ENCODE results near the gene TRPV6. TPM values are rescaled to one million over a fixed set of nuclear protein-coding genes. Genes with fewer than 3 reads are reported as not detected.

The TRPV6 gene
- total RNA-seq, 1 experiment from 2014 or later: not detected

DNA sequence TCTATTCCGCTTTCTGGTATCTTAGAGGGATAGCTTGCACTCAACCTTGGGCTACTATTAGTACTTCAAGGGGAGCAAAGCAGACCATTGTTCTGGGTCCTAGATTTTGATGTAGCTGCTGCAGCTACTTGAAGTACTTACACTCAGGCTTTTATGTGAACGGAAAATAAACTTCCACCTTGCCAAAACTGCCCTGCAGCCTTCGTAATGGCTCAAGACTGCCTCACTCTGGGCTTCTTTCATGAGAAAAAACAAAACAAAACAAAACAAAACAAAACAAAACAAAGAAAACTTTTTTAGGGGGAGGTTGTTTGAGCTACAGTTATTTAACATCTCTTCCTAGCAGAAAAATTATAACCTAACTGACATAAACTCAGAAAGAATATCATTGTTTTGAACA is 50.1 kb downstream of the TRPV6 start:
- DNase-seq: no peak
- H3K9me3 ChIP-seq (ENCODE audit: low read length): no peaks in the 10 kb centered on the region
- H3K4me3 ChIP-seq (ENCODE audit: low read length): no peak overlapping the region
- no peaks in the 10 kb centered on the region for H3K27me3 ChIP-seq (ENCODE audit: low read length)
- no peaks in the 10 kb centered on the region for H3K36me3 ChIP-seq (ENCODE audit: insufficient read depth, low read length)
- no peak overlapping the region for H3K9ac ChIP-seq (ENCODE audit: low read length)
- no peaks in the 10 kb centered on the region for H3K4me1 ChIP-seq (ENCODE audit: low read length)
- no peaks in the 10 kb centered on the region for H3K79me2 ChIP-seq (ENCODE audit: low read length)
- no peak overlapping the region for H3K27ac ChIP-seq (ENCODE audit: low read length)
- H2AFZ ChIP-seq (ENCODE audit: low read length): no peak overlapping the region
- H4K20me1 ChIP-seq (ENCODE audit: insufficient read depth, low read depth, low read length): no peaks in the 10 kb centered on the region
- no peak overlapping the region for H3K4me2 ChIP-seq (ENCODE audit: low read depth, low read length, poor library complexity, severe bottlenecking)
- no peaks in the 10 kb centered on the region for H3K9me2 ChIP-seq (replicated peaks; ENCODE audit: insufficient read depth, low read length)

DNA sequence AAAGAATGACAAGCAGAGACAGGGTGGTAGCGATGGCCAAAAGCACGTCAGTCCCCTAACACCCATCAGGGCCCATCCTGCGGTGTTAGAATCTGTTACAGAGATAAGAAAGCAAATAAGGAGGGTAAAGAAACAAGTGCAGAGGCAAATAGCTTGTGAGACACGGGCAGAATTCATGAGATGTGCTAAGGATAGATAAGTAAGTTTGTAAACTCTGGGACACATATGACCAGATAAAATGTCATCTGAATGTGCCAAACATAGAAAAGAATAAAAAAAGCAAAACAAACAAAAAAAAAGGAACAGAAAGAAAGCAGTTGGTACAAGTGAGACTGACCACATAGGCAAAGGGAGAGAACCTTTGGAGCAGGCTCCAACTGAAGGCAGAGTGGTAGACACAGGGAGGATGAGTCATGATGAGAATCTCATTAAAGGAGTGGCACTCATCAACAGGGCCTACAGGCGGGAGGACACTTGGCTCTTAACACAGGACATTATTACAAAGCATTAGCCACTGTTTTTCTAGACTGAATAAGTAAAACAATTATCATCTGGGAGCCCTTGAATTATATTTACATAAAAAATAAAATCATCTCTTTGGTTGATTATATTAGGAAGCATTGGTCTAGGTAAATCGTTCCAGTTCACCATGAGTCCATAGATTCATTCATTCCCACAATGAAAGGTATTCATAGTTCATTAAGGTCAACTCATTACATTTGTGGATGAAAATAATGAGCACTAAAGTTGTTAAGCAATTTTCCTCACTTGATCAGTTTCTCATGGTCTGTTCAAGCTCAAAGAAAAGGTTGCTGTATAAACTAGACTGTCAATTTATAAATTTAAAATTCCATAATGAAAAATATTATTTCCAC is 52.1 kb downstream of the TRPV6 start:
- Histone ChIP-seq H3K4me3 (ENCODE audit: low read length) (no peak overlapping the region), H4K20me1 (ENCODE audit: insufficient read depth, low read depth, low read length) (no peaks in the 10 kb centered on the region), H3K9me3 (ENCODE audit: low read length) (no peaks in the 10 kb centered on the region), H3K4me1 (ENCODE audit: low read length) (no peaks in the 10 kb centered on the region), H3K4me2 (ENCODE audit: low read depth, low read length, poor library complexity, severe bottlenecking) (no peak overlapping the region), H3K36me3 (ENCODE audit: insufficient read depth, low read length) (no peaks in the 10 kb centered on the region), H3K27me3 (ENCODE audit: low read length) (no peaks in the 10 kb centered on the region), H3K9me2 (replicated peaks; ENCODE audit: insufficient read depth, low read length) (no peaks in the 10 kb centered on the region), H3K9ac (ENCODE audit: low read length) (no peak overlapping the region), H2AFZ (ENCODE audit: low read length) (no peak overlapping the region), H3K79me2 (ENCODE audit: low read length) (no peaks in the 10 kb centered on the region), H3K27ac (ENCODE audit: low read length) (no peak overlapping the region)
- no peak for DNase-seq

DNA sequence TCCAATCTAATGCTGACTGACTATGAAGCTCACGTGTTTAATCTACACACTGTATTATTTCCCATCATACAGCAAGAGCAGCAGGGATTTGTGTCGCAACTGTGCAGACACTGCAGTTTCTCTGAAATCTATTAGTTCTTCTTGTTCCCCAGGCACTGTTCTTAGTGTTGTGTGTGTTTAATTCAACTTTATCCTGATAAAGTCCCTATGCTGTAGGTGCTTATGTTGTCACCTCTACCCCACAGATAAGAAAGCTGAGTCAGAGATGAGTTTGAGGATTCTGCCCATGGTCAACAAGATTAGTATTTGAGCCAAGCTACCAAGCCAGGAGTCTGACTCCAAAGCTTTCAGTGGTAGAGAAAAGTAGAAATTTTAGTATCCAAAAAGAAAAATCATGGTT is 53.1 kb downstream of the TRPV6 start:
- H3K36me3 ChIP-seq (ENCODE audit: insufficient read depth, low read length): no peaks in the 10 kb centered on the region
- no peaks in the 10 kb centered on the region for H3K4me1 ChIP-seq (ENCODE audit: low read length)
- DNase-seq: no peak
- H3K27me3 ChIP-seq (ENCODE audit: low read length): no peaks in the 10 kb centered on the region
- H3K9ac ChIP-seq (ENCODE audit: low read length): no peak overlapping the region
- no peaks in the 10 kb centered on the region for H4K20me1 ChIP-seq (ENCODE audit: insufficient read depth, low read depth, low read length)
- no peak overlapping the region for H3K27ac ChIP-seq (ENCODE audit: low read length)
- H3K9me3 ChIP-seq (ENCODE audit: low read length): no peaks in the 10 kb centered on the region
- no peak overlapping the region for H3K4me3 ChIP-seq (ENCODE audit: low read length)
- no peak overlapping the region for H2AFZ ChIP-seq (ENCODE audit: low read length)
- H3K9me2 ChIP-seq (replicated peaks; ENCODE audit: insufficient read depth, low read length): no peaks in the 10 kb centered on the region
- no peak overlapping the region for H3K4me2 ChIP-seq (ENCODE audit: low read depth, low read length, poor library complexity, severe bottlenecking)
- no peaks in the 10 kb centered on the region for H3K79me2 ChIP-seq (ENCODE audit: low read length)

DNA sequence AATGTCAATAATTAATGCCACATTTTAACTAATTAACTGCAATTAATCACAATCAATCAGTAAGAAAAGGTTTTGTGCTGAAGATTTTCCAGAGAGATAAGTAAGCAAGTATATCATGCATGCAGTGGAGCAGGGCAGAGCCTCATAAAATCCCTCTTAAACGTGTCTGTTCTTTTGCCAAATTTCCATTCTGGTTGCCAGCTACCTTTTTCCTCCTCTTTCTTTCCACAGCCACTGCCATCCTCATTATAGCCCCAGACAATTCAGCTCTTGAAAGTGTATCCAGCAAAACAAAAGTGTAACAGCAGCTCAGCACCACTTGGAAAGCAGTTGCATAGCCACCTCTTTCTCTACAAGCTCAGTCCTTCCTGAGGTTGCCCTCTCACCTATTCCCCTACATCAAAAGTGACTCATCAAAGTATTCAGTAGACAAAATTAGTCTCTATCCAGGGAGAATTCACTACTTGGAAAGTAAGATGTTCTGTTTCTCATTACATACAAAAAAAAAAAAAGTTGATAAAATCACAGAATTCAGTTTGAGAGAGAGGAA is 57.5 kb downstream of the TRPV6 start:
- no peaks in the 10 kb centered on the region for H4K20me1 ChIP-seq (ENCODE audit: insufficient read depth, low read depth, low read length)
- H3K27me3 ChIP-seq (ENCODE audit: low read length): no peaks in the 10 kb centered on the region
- DNase-seq: no peak
- H3K79me2 ChIP-seq (ENCODE audit: low read length): no peaks in the 10 kb centered on the region
- H3K4me2 ChIP-seq (ENCODE audit: low read depth, low read length, poor library complexity, severe bottlenecking): no peak overlapping the region
- no peaks in the 10 kb centered on the region for H3K36me3 ChIP-seq (ENCODE audit: insufficient read depth, low read length)
- H3K4me3 ChIP-seq (ENCODE audit: low read length): no peak overlapping the region
- H2AFZ ChIP-seq (ENCODE audit: low read length): no peak overlapping the region
- no peaks in the 10 kb centered on the region for H3K9me2 ChIP-seq (replicated peaks; ENCODE audit: insufficient read depth, low read length)
- no peaks in the 10 kb centered on the region for H3K4me1 ChIP-seq (ENCODE audit: low read length)
- no peak overlapping the region for H3K27ac ChIP-seq (ENCODE audit: low read length)
- no peak overlapping the region for H3K9ac ChIP-seq (ENCODE audit: low read length)
- H3K9me3 ChIP-seq (ENCODE audit: low read length): no peaks in the 10 kb centered on the region

DNA sequence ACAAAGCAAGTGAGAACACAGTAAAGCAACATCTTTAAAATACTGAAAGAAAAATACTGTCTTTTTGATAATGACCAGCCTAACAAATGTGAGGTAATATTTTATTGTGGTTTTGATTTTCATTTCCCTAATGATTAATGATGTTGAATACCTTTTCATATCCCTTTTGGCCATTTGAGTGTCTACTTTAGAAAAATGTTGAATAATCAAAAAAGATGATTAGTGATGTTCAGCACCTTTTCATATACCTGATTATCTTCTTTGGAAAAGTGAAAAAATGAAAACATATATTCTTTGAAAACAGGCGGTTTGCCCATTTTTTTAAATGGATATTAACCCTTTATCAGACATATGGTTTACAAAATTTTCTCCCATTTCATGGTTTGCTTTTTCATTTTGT is 62.8 kb downstream of the TRPV6 start:
- H3K4me3 ChIP-seq (ENCODE audit: low read length): no peak overlapping the region
- no peak overlapping the region for H3K4me2 ChIP-seq (ENCODE audit: low read depth, low read length, poor library complexity, severe bottlenecking)
- H4K20me1 ChIP-seq (ENCODE audit: insufficient read depth, low read depth, low read length): no peaks in the 10 kb centered on the region
- no peaks in the 10 kb centered on the region for H3K36me3 ChIP-seq (ENCODE audit: insufficient read depth, low read length)
- no peaks in the 10 kb centered on the region for H3K9me3 ChIP-seq (ENCODE audit: low read length)
- no peak overlapping the region for H3K9ac ChIP-seq (ENCODE audit: low read length)
- H3K27ac ChIP-seq (ENCODE audit: low read length): no peak overlapping the region
- no peak overlapping the region for H2AFZ ChIP-seq (ENCODE audit: low read length)
- H3K9me2 ChIP-seq (replicated peaks; ENCODE audit: insufficient read depth, low read length): no peaks in the 10 kb centered on the region
- H3K79me2 ChIP-seq (ENCODE audit: low read length): no peaks in the 10 kb centered on the region
- DNase-seq: no peak
- no peaks in the 10 kb centered on the region for H3K27me3 ChIP-seq (ENCODE audit: low read length)
- no peaks in the 10 kb centered on the region for H3K4me1 ChIP-seq (ENCODE audit: low read length)

Other genes starting within 250 kb of the TRPV6 start
- gene PRSS1, start 136.3 kb downstream of the TRPV6 start, total RNA-seq (2014; rRNA removed; shearing (Covaris generic); ENCODE audit: low replicate concordance): not detected in 2 replicates
- gene PRSS2, start 114.8 kb downstream of the TRPV6 start, total RNA-seq (2014; rRNA removed; shearing (Covaris generic); ENCODE audit: low replicate concordance): not detected in 2 replicates
- gene EPHB6, start 30.7 kb downstream of the TRPV6 start, total RNA-seq (2014; rRNA removed; shearing (Covaris generic); ENCODE audit: low replicate concordance): not detected in 2 replicates
- gene TRPV5, start 48.0 kb upstream of the TRPV6 start, total RNA-seq (2014; rRNA removed; shearing (Covaris generic); ENCODE audit: low replicate concordance): not detected in 2 replicates
- not detected in 2 replicates for gene LLCFC1, start 53.7 kb upstream of the TRPV6 start, total RNA-seq (2014; rRNA removed; shearing (Covaris generic); ENCODE audit: low replicate concordance)
- gene KEL, start 76.6 kb upstream of the TRPV6 start, total RNA-seq (2014; rRNA removed; shearing (Covaris generic); ENCODE audit: low replicate concordance): 0.36 TPM in 1 of 2 replicates, not detected in the other
- not detected in 2 replicates for gene OR9A2, start 141.4 kb upstream of the TRPV6 start, total RNA-seq (2014; rRNA removed; shearing (Covaris generic); ENCODE audit: low replicate concordance)
- not detected in 2 replicates for gene OR6V1, start 166.6 kb upstream of the TRPV6 start, total RNA-seq (2014; rRNA removed; shearing (Covaris generic); ENCODE audit: low replicate concordance)
- gene PIP, start 246.3 kb upstream of the TRPV6 start, total RNA-seq (2014; rRNA removed; shearing (Covaris generic); ENCODE audit: low replicate concordance): not detected in 2 replicates